K562 (cell line): ENCODE measurements around the gene GSTO2. TPM values are rescaled to one million over a fixed set of nuclear protein-coding genes. Genes with fewer than 3 reads are reported as not detected.

ENCODE experiments used
- FOXJ2 ChIP-seq: fragments of 200-800 bp; sonication (Bioruptor generic); IDR thresholded peaks from 2 replicates; pipeline ENCODE4 v1.6.1; 2016; ENCODE audit warnings: missing genetic modification characterization, missing compliant biosample characterization
- FOXJ3 ChIP-seq: sonication (generic); formaldehyde crosslinking; IDR thresholded peaks from 2 replicates; pipeline ENCODE4 v1.4.0; 2020; ENCODE audit warnings: mild to moderate bottlenecking, missing genetic modification reagents
- HCFC1 ChIP-seq: IDR thresholded peaks from 2 replicates; pipeline ENCODE4 v1.6.1; 2012; ENCODE audit warnings: low read depth, low read length, improper control_type of control experiment
- ID3 ChIP-seq, 2 experiments: fragments of 250-450 bp in 1 of 2; fragments of 450-650 bp in 1 of 2; sonication (Bioruptor Pico) in 1 of 2; IDR thresholded peaks; 2 replicates each; pipeline versions ENCODE4 v1.6.1 to v1.8.0; 2016 to 2021; ENCODE audit warnings: mild to moderate bottlenecking in 2 of 2, moderate library complexity in 2 of 2, missing compliant biosample characterization in 1 of 2, missing genetic modification characterization in 1 of 2
- JUNB ChIP-seq: fragments of 450-650 bp; formaldehyde crosslinking; conservative IDR thresholded peaks from 2 replicates; pipeline ENCODE4 v1.4.0; 2020; ENCODE audit warnings: mild to moderate bottlenecking
- MAFG ChIP-seq: fragments of 450-650 bp; conservative IDR thresholded peaks from 2 replicates; pipeline ENCODE4 v1.6.1; 2016; ENCODE audit warnings: missing genetic modification characterization, missing compliant biosample characterization
- NFYB ChIP-seq: IDR thresholded peaks from 2 replicates; pipeline ENCODE4 v1.6.1; 2011; ENCODE audit warnings: mild to moderate bottlenecking, moderate library complexity; ENCODE audit not compliant: insufficient read length; ENCODE audit errors: extremely low read depth
- NR2C1 ChIP-seq, 2 experiments: fragments of 450-650 bp; IDR thresholded peaks; 2 replicates each; pipeline ENCODE4 v1.6.1; 2017; ENCODE audit warnings: mild to moderate bottlenecking in 2 of 2, antibody characterized with exemption in 1 of 2, inconsistent platforms in 1 of 2, missing compliant biosample characterization in 1 of 2, missing genetic modification characterization in 1 of 2
- PHF8 ChIP-seq: fragments of 200-600 bp; sonication (generic); IDR thresholded peaks from 2 replicates; pipeline ENCODE4 v1.6.1; 2012; ENCODE audit warnings: mixed run types, mild to moderate bottlenecking, inconsistent platforms, low read length, moderate library complexity, borderline replicate concordance
- POLR2H ChIP-seq: IDR thresholded peaks from 2 replicates; pipeline ENCODE4 v1.6.1; 2016; ENCODE audit warnings: missing genetic modification characterization, low read depth, mild to moderate bottlenecking, control low read depth, missing compliant biosample characterization, moderate library complexity
- RBFOX2 ChIP-seq: fragments of 200-400 bp; formaldehyde crosslinking; IDR thresholded peaks from 2 replicates; pipeline ENCODE4 v1.6.1; 2017; ENCODE audit warnings: low read depth, mild to moderate bottlenecking, low read length, moderate library complexity
- SRSF7 ChIP-seq: fragments of 200-400 bp; formaldehyde crosslinking; optimal IDR thresholded peaks from 2 replicates; pipeline ENCODE3; 2017; ENCODE audit warnings: mild to moderate bottlenecking, low read depth, low read length
- ZNF146 ChIP-seq: IDR thresholded peaks from one replicate; pipeline ENCODE4 v1.6.1; 2018; ENCODE audit warnings: missing compliant biosample characterization; ENCODE audit not compliant: unreplicated experiment
- ZNF197 ChIP-seq: fragments of 200-800 bp; sonication (Bioruptor generic); IDR thresholded peaks from 2 replicates; pipeline ENCODE4 v1.6.1; 2016; ENCODE audit warnings: low read depth, missing genetic modification characterization, missing compliant biosample characterization
- polyA plus RNA-seq, 8 experiments: library from polyadenylated mRNA; depleted of rRNA in 4 of 8; stranded (reverse) in 5 of 8; unstranded in 3 of 8; fragments of >200 nt; fragmentation: Nextera tagmentation in 2 of 8; fragmentation: Illumina TruSeq in 1 of 8; extraction: Ambion mirVana in 2 of 8; extraction: Trizol in 1 of 8; gene quantifications; 2 replicates each; pipeline versions ENCODE4 v1.2.1 to v1.2.3, GENCODE V29; 2011 to 2014; ENCODE audit warnings: inconsistent platforms in 1 of 8, missing spikeins in 1 of 8
- total RNA-seq, 7 experiments: library from RNA; depleted of rRNA in 6 of 7; stranded (reverse); fragments of >200 nt in 6 of 7; fragmentation: Illumina TruSeq in 2 of 7; extraction: Trizol in 2 of 7; gene quantifications; 2 replicates each; pipeline versions ENCODE4 v1.2.1 to v1.2.3, GENCODE V29; 2011 to 2021; ENCODE audit warnings: low replicate concordance in 1 of 7
- TF ChIP-seq, protein P1 (sequence below), 3 experiments: fragments of 200-800 bp in 1 of 3; fragments of 250-450 bp in 1 of 3; fragments of 450-650 bp in 1 of 3; sonication (Bioruptor Pico) in 1 of 3; sonication (Bioruptor generic) in 1 of 3; formaldehyde crosslinking in 1 of 3; IDR thresholded peaks; 2 replicates each; pipeline versions ENCODE4 v1.6.1 to v1.8.0; 2016 to 2022; ENCODE audit warnings: mild to moderate bottlenecking in 2 of 3, missing genetic modification characterization in 2 of 3, missing compliant biosample characterization in 1 of 3, moderate library complexity in 1 of 3
- TF ChIP-seq, protein P2 (sequence below), 3 experiments: IDR thresholded peaks in 2 of 3; conservative IDR thresholded peaks in 1 of 3; 2 replicates each; pipeline ENCODE4 v1.5.1; 2011 to 2012; ENCODE audit warnings: low read length in 3 of 3, mild to moderate bottlenecking in 3 of 3, control low read depth in 2 of 3, improper control_type of control experiment in 1 of 3, inconsistent platforms in 1 of 3, low read depth in 1 of 3, mixed read lengths in 1 of 3, moderate library complexity in 1 of 3; ENCODE audit not compliant: insufficient read depth in 2 of 3
- TF ChIP-seq, protein P3 (sequence below): fragments of 250-450 bp; sonication (Bioruptor Pico); IDR thresholded peaks from 2 replicates; pipeline ENCODE4 v1.4.0; 2020; ENCODE audit warnings: borderline replicate concordance

GSTO2 gene
- total and polyA plus RNA-seq, 9 of the 15 experiments (the other 6 are each of a cell fraction or from before 2014, with no cell fraction given): 0.18 to 1.8 (median 0.90) TPM

DNA sequence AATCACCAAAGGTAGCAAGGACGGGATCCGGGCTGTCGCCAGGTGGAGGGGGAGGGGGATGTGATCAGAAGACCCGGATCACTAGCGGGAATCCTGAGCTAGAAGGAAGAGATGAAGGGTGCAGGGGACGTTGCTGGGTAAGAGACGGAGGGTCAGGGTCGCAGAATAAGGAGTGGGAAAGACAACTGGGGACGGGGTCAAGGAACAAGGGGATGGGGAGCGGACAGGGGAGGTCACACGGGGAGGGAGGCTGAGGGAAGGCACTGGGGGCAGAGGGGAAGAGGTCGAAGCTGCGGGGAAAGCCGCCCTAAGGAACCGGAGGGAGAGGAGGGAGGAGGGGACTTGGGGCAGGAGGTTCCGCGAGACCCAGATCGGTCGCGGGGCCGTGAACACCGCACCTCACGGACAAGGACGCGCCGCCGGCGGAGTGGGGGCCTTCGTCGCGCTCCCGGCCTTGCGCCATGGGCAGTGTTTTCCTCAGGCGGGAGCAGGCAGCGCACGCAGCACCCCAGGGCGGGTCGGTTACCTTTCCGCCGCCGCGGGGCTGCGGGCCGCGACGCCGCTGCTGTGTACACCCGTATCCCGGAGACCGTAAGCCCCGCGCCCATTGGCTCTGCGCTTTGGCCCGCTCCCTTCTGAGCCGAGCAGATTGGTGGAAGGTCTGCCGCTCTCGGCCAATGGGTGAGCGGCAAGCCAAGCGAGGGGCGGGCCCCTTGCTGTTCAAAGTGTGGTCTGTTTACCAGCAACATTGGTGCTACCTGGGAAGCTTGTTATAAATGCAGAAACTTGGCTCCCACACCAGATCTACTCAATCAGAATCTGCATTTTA, 37.0 kb upstream of the GSTO2 start, which contains the start of gene CFAP43 (continued):
- TF ChIP-seq POLR2H (tag) (no peak), JUNB (no peak), SRSF7 (no peak), HCFC1 (peak; percentile 60), ZNF146 (no peak), ZNF197 (CRISPR knock-in tag) (no peak), NR2C1 (IDR thresholded peaks at IDR 0.05) (no peak), NR2C1 (tag; IDR thresholded peaks at IDR 0.05) (no peak), PHF8 (peak; percentile 80; the same call in 1 of the 2 replicates), NFYB (peak; percentile 51), MAFG (tag) (no peak), RBFOX2 (peak; percentile 77), FOXJ2 (tag) (peak; percentile 98), FOXJ3 (CRISPR knock-in tag) (peak; percentile 98), ID3 (CRISPR knock-in tag; IDR thresholded peaks at IDR 0.05) (no peak), ID3 (tag; IDR thresholded peaks at IDR 0.05) (no peak)
- TF ChIP-seq, protein P1, sequence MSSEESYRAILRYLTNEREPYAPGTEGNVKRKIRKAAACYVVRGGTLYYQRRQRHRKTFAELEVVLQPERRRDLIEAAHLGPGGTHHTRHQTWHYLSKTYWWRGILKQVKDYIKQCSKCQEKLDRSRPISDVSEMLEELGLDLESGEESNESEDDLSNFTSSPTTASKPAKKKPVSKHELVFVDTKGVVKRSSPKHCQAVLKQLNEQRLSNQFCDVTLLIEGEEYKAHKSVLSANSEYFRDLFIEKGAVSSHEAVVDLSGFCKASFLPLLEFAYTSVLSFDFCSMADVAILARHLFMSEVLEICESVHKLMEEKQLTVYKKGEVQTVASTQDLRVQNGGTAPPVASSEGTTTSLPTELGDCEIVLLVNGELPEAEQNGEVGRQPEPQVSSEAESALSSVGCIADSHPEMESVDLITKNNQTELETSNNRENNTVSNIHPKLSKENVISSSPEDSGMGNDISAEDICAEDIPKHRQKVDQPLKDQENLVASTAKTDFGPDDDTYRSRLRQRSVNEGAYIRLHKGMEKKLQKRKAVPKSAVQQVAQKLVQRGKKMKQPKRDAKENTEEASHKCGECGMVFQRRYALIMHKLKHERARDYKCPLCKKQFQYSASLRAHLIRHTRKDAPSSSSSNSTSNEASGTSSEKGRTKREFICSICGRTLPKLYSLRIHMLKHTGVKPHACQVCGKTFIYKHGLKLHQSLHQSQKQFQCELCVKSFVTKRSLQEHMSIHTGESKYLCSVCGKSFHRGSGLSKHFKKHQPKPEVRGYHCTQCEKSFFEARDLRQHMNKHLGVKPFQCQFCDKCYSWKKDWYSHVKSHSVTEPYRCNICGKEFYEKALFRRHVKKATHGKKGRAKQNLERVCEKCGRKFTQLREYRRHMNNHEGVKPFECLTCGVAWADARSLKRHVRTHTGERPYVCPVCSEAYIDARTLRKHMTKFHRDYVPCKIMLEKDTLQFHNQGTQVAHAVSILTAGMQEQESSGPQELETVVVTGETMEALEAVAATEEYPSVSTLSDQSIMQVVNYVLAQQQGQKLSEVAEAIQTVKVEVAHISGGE (CRISPR knock-in tag; IDR thresholded peaks at IDR 0.05): 0 out of 6 replicates have a peak, but pooled peaks of 1 of the 3 experiments have one; percentile 24
- TF ChIP-seq, protein P2, sequence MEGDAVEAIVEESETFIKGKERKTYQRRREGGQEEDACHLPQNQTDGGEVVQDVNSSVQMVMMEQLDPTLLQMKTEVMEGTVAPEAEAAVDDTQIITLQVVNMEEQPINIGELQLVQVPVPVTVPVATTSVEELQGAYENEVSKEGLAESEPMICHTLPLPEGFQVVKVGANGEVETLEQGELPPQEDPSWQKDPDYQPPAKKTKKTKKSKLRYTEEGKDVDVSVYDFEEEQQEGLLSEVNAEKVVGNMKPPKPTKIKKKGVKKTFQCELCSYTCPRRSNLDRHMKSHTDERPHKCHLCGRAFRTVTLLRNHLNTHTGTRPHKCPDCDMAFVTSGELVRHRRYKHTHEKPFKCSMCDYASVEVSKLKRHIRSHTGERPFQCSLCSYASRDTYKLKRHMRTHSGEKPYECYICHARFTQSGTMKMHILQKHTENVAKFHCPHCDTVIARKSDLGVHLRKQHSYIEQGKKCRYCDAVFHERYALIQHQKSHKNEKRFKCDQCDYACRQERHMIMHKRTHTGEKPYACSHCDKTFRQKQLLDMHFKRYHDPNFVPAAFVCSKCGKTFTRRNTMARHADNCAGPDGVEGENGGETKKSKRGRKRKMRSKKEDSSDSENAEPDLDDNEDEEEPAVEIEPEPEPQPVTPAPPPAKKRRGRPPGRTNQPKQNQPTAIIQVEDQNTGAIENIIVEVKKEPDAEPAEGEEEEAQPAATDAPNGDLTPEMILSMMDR (IDR thresholded peaks at IDR 0.05 in 2 of 3, conservative IDR thresholded peaks at IDR 0.05 in 1 of 3; ENCODE audit: insufficient read depth in 2 of 3, low read depth in 1 of 3, low read length in 3 of 3): no peak
- TF ChIP-seq, protein P3, sequence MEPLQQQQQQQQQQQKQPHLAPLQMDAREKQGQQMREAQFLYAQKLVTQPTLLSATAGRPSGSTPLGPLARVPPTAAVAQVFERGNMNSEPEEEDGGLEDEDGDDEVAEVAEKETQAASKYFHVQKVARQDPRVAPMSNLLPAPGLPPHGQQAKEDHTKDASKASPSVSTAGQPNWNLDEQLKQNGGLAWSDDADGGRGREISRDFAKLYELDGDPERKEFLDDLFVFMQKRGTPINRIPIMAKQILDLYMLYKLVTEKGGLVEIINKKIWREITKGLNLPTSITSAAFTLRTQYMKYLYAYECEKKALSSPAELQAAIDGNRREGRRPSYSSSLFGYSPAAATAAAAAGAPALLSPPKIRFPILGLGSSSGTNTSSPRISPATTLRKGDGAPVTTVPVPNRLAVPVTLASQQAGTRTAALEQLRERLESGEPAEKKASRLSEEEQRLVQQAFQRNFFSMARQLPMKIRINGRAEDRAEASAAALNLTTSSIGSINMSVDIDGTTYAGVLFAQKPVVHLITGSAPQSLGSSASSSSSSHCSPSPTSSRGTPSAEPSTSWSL (CRISPR knock-in tag): no peak
